HG03066 (cell line): Measurements from ENCODE around the gene ZC3H13.
A peak's percentile ranks its signal among the peaks of the same experiment; 100 is the strongest.

Source experiments
- ATAC-seq: cut with Tn5 transposase; IDR thresholded peaks from one replicate; pipeline ENCODE4 v1.9.1; 2021; ENCODE audit warnings: low read depth; ENCODE audit not compliant: unreplicated experiment

Gene ZC3H13

GRCh38 chr13:46052319-46053161, at the start of gene ZC3H13:
Gene ZC3H13 (minus strand): TSS chr13:46052746. CDS start chr13:46045507, 7,239 bp downstream.
- peak; percentile 100 for ATAC-seq

- ATAC-seq = no peak
These were observed 49.7 kb upstream of the ZC3H13 start for GRCh38 chr13:46102255-46102605.

GRCh38 chr13:46101484-46102254, 49.1 kb upstream of the ZC3H13 start:
- ATAC-seq = no peak

GRCh38 chr13:46101002-46101401, 48.5 kb upstream of the ZC3H13 start:
- ATAC-seq = no peak

- ATAC-seq = peak; percentile 57
These were observed 47.8 kb upstream of the ZC3H13 start for GRCh38 chr13:46100191-46100815.

- ATAC-seq = no peak
These were observed 45.1 kb upstream of the ZC3H13 start for GRCh38 chr13:46097663-46098062.

- ATAC-seq = no peak
These were observed 44.5 kb upstream of the ZC3H13 start for GRCh38 chr13:46097015-46097414.

GRCh38 chr13:46094478-46094877, 41.9 kb upstream of the ZC3H13 start:
- no peak for ATAC-seq

GRCh38 chr13:46088821-46089562, 36.4 kb upstream of the ZC3H13 start:
- ATAC-seq = no peak

- ATAC-seq = no peak
These were observed 34.9 kb upstream of the ZC3H13 start for GRCh38 chr13:46087481-46087880.

- no peak for ATAC-seq
These were observed 34.4 kb upstream of the ZC3H13 start for GRCh38 chr13:46086985-46087384.

- no peak for ATAC-seq
These were observed 33.9 kb upstream of the ZC3H13 start for GRCh38 chr13:46086421-46086922.

GRCh38 chr13:46085737-46086136, 33.2 kb upstream of the ZC3H13 start:
- ATAC-seq = no peak

GRCh38 chr13:46082324-46082723, 29.8 kb upstream of the ZC3H13 start:
- ATAC-seq = no peak

GRCh38 chr13:46079770-46080169, 27.2 kb upstream of the ZC3H13 start:
- ATAC-seq = no peak

GRCh38 chr13:46077265-46077664, 24.7 kb upstream of the ZC3H13 start:
- ATAC-seq = no peak

- no peak for ATAC-seq
These were observed 24.3 kb upstream of the ZC3H13 start for GRCh38 chr13:46076827-46077226.

GRCh38 chr13:46075811-46076210, 23.3 kb upstream of the ZC3H13 start:
- ATAC-seq = no peak

GRCh38 chr13:46071590-46072249, 19.2 kb upstream of the ZC3H13 start:
- ATAC-seq = peak; percentile 94

- ATAC-seq = no peak
These were observed 10.7 kb upstream of the ZC3H13 start for GRCh38 chr13:46063292-46063691.
